Astrocyte of the spinal cord (primary cell): ENCODE measurements around the gene PSMB5.

Source experiments
- DNase-seq: peaks from one replicate; pipeline ENCODE4 v3.0.0; 2011; ENCODE audit warnings: low read depth, low spot score
- H3K4me3 ChIP-seq: 2 replicates; pipeline ENCODE4 v1.5.1; 2011; ENCODE audit warnings: low read depth, mild to moderate bottlenecking, low read length, moderate library complexity
- in situ Hi-C: cut with HindIII; loops from 2 replicates; pipeline ENCODE4 v1.10.0; 2017; ENCODE audit warnings: low sequenced_read_pairs
- TF ChIP-seq, protein P1 (sequence below): IDR thresholded peaks from 2 replicates; pipeline ENCODE4 v1.5.1; 2012; ENCODE audit warnings: low read depth, mild to moderate bottlenecking, low read length, inconsistent platforms

PSMB5 gene

DNA sequence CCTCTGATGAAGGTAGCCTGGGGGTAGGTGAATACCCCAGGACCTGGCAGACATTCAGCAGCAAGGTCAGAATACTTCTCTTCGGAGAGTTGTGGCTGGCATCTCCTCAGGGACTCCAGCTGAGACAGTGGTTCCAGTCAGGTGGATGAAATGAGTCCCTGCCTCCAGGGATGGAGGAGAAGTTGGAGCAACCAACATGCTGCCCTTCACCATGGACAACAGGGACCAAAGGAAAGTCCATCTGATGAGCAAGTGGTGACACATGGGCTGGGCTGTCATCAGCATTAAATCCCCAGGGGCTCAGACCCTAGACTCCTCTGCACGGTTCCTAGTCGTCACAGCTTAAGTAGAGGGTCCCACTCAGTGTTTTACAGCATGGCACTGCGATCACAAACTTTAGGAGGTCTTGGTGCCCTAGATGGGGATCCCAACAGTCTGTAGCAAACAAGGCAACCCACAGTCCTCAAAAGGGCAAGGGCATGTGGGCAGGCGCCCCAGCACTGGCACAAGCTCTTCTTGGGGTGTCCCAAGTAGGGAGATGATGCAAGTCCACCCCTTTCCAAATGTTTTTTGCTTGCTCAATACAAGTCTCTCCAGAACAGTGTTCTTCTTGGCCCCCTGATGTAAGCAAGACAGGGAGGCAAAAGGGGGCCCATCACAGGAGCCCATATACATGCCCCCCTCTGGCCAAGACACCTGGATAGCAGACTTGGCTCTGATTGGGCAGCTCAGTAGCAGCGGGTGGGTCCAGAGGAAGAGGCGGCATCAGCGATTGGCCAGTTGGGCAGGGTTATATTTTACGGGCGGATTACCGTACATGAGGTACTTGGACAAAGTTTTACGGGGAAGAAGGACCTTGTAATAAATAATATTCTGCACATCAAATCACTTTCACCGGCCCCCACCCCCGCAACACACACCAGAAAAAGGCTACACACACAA is 33.4 kb upstream of the PSMB5 start:
- peak overlapping the region; percentile 8 for H3K4me3 ChIP-seq
- TF ChIP-seq, protein P1, sequence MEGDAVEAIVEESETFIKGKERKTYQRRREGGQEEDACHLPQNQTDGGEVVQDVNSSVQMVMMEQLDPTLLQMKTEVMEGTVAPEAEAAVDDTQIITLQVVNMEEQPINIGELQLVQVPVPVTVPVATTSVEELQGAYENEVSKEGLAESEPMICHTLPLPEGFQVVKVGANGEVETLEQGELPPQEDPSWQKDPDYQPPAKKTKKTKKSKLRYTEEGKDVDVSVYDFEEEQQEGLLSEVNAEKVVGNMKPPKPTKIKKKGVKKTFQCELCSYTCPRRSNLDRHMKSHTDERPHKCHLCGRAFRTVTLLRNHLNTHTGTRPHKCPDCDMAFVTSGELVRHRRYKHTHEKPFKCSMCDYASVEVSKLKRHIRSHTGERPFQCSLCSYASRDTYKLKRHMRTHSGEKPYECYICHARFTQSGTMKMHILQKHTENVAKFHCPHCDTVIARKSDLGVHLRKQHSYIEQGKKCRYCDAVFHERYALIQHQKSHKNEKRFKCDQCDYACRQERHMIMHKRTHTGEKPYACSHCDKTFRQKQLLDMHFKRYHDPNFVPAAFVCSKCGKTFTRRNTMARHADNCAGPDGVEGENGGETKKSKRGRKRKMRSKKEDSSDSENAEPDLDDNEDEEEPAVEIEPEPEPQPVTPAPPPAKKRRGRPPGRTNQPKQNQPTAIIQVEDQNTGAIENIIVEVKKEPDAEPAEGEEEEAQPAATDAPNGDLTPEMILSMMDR, result no peak
- in situ Hi-C loops, result no loop called here
- no peak for DNase-seq

DNA sequence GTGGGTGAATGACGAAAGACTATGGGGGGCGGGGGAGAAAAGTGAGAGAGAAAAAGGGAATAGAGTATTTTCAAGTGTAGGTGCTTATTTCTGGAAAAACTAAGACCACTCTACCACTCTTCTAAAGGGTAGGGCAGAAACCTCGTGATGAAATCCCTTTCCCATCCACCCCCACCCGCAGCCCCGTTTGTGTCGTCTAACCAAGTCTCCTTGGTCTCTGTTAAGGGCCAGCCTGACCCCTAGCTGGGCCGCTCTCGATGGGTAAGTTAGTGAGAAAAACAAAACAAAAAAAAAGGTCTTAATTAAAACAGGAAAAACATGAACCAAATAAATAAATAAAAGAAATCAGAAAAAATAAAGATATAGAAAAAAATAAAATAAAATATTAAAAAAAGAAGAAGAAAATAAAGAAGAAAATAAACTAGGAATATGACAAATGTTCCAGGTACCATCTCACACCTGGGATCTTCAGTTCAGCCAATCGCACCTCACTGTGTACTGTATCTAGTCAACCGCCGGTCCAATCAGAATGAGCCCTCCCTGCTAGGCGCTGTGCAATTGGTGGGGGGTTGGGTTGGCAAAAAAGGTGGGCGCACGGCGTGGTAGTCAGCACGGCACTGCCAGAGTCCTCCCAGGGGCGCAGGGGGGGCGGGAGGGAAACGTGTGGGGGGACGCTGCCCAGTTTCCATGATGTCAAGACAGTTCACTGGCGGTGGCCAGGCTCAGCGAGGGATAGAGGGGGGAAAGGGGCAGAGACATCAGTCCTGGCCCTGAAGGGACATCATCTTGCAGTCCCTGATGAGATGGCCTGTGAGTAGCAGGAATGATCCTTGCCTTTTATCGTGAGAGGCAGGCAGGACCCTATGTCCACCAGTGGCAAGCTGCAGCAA is 32.4 kb upstream of the PSMB5 start:
- TF ChIP-seq, protein P1, result no peak
- no peak overlapping the region for H3K4me3 ChIP-seq
- in situ Hi-C loops, result no loop called here
- no peak for DNase-seq

DNA sequence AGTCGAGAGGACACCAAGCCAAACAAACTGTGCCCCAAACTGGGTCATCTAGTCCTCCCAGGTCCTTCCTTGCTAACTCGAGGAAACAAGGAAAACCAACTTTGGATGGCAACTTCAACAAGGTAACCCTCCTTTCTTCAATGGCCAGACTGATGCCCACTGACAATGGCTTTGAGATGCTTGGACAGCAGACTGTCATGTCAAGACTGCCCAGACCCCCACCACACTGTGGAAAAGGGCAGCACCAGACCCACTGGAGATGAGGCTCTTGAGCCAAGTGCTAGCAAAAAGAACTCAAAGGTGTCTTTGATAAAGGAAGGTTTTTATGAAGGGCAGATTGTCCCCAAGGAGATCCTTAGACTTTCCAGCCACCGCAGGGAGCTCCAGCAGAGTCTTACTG is 31.7 kb upstream of the PSMB5 start:
- H3K4me3 ChIP-seq, result no peak overlapping the region
- DNase-seq, result no peak
- in situ Hi-C loops, result no loop called here
- TF ChIP-seq, protein P1, result no peak

DNA sequence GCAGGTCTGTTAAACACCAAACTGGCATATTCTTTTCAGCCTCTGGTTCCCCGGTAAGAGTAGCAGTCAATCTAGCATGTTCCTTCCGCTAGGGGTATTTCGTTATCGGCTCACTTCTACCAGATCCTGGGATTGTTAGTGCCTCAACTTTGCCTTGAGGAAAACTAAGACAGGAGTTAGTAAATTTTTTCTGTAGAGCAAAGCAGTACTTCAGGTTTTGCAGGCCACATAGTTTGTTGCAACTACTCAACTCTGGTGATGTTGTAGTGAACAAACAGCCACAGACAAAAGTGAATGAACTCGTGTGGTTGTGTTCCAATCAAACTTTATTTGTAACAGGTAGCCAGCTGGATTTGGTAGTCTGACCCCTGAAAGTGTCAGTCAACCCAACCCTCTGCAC is 28.9 kb upstream of the PSMB5 start:
- in situ Hi-C loops, result no loop called here
- TF ChIP-seq, protein P1, result no peak
- H3K4me3 ChIP-seq, result no peak overlapping the region
- DNase-seq, result no peak

DNA sequence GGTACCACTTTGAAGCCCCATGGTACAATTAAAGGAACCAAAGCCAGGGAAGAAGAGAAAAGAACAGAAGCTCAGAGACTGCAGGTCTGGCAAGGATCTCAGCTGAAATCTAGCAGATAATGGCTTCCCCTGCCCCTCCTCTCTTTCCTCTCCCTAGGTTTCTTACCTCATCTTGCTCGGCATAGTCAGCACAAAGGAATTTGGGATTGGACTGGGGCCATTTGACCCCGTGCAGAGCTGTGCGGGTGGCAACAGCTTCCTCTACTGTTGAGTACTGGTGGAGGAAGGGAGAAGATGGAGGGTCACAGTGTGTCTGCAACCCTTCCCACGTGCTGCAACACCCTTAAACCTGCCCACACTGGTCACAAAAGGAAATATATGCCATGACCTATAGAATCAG is 27.3 kb upstream of the PSMB5 start:
- DNase-seq, result peak; percentile 97
- in situ Hi-C loops, result no loop called here
- no peak overlapping the region for H3K4me3 ChIP-seq
- TF ChIP-seq, protein P1, result no peak

DNA sequence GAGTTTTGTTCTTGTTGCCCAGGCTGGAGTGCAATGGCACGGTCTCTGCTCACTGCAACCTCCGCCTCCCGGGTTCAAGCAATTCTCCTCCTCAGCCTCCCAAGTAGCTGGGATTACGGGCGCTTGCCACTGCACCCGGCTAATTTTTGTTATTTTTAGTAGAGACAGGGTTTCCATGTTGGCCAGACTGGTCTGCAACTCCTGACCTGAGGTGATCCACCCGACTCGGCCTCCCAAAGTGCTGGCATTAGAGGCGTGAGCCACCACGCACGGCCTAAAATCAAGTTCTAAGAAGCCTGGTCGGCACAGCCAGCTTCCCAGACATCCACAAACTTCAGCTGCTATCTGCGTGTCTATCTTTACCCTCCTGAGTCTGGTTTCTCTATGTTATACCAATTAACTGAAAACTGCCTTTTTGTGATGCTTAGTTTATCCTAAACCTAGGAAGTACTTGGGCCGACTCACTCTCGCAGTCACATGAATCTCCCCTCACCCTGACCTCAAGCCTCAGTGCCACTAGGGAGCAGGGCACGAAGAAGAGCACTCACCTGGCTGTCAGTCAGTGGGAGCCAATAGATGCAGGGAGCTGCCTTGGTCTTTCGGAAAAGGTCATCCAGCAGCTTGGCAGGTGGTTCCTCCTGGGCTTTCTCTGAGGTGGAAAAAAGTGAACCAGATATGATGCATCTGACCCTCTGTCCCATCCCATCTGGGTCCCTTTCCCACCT is 26.0 kb upstream of the PSMB5 start:
- DNase-seq, result no peak
- no peak overlapping the region for H3K4me3 ChIP-seq
- TF ChIP-seq, protein P1, result no peak
- in situ Hi-C loops, result no loop called here
